ENCODE data around the gene MORF4L1. TPM values are rescaled to one million over a fixed set of nuclear protein-coding genes. Genes with fewer than 3 reads are reported as not detected.
"Not testable (repeated sequence)": the region's sequence is repeated elsewhere in the genome, so short reads cannot be mapped to it uniquely, and the experiment has no call there.

Gene MORF4L1
- total RNA-seq, 4 donors from 2014 or later: 279 to 372 (median 286) TPM

- no peaks in the 10 kb centered on the region for H3K36me3 ChIP-seq
- DNase-seq: peak in 1 of 2 donors; percentile 19
- no peaks in the 10 kb centered on the region for H3K27me3 ChIP-seq
- no peaks in the 10 kb centered on the region for H3K4me1 ChIP-seq
- H3K9me3 ChIP-seq: no peaks in the 10 kb centered on the region
- no peak for TF ChIP-seq POLR2A (IDR thresholded peaks at IDR 0.05)
- TF ChIP-seq, protein P1, sequence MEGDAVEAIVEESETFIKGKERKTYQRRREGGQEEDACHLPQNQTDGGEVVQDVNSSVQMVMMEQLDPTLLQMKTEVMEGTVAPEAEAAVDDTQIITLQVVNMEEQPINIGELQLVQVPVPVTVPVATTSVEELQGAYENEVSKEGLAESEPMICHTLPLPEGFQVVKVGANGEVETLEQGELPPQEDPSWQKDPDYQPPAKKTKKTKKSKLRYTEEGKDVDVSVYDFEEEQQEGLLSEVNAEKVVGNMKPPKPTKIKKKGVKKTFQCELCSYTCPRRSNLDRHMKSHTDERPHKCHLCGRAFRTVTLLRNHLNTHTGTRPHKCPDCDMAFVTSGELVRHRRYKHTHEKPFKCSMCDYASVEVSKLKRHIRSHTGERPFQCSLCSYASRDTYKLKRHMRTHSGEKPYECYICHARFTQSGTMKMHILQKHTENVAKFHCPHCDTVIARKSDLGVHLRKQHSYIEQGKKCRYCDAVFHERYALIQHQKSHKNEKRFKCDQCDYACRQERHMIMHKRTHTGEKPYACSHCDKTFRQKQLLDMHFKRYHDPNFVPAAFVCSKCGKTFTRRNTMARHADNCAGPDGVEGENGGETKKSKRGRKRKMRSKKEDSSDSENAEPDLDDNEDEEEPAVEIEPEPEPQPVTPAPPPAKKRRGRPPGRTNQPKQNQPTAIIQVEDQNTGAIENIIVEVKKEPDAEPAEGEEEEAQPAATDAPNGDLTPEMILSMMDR (IDR thresholded peaks at IDR 0.05 in 4 of 5, conservative IDR thresholded peaks at IDR 0.05 in 1 of 5): no peak
- ATAC-seq: peak in 1 of 2 donors; percentile 21
- H3K27ac ChIP-seq: no peak overlapping the region
- H3K4me3 ChIP-seq: no peak overlapping the region
- in situ Hi-C loops (cut with MboI; ENCODE audit: low sequenced_read_pairs in 4 of 4) (loop anchor here in 1 of 4 donors (25.0 kb wide), 1 partner anchor 349 kb away; no protein-coding TSS in a partner anchor), intact Hi-C loops (cut with DNase I; ENCODE audit: low total_unique reads) (no loop called here)
Measured at GRCh38 chr15:78838489-78838888, 34.2 kb upstream of the MORF4L1 start.

GRCh38 chr15:78839151-78839550 lies 33.5 kb upstream of the MORF4L1 start:
- H3K4me1 ChIP-seq; ATAC-seq; H3K4me3 ChIP-seq; H3K27ac ChIP-seq; H3K9me3 ChIP-seq; H3K36me3 ChIP-seq; intact Hi-C loops (cut with DNase I; ENCODE audit: low total_unique reads); DNase-seq; H3K27me3 ChIP-seq: not testable (repeated sequence)
- in situ Hi-C loops (cut with MboI; ENCODE audit: low sequenced_read_pairs in 4 of 4): loop anchor here in 1 of 4 donors (25.0 kb wide), 1 partner anchor 348 kb away; no protein-coding TSS in a partner anchor

DNA sequence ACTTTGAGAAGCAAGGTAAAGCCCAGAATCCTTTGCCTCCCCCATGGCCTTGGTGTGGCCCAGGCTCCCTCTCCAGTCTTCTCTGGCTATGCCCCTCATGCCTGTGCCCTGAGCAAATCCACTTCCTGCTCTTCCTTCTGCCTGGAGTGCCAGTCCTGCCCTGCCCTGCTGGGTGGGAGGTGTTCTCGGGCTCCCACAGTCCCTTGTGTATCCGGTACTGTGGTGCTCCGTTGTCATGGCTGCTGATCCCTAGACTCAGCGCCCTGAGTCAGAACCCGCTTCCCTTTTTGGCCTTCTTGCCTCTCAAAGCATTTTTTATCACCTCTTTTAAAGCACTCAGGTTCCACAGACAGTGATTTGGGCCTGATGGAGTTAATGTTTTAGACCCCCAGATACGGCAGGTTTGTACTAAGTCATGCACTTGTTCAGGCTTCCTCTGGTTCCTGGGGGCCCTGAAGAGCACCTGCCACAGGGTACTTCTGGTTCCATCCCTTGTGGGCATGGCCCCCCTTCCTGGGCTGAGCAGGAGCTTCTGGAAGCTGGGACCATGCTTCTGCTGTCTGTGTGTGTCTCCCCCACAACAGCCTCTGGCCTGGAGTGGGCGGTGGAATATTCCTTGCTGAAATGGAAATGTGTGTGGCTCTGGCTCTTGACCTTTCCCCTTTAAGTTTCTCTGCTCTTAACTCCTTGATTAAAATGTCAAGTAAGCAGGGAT lies 31.9 kb upstream of the MORF4L1 start:
- TF ChIP-seq, protein P1 (IDR thresholded peaks at IDR 0.05 in 4 of 5, conservative IDR thresholded peaks at IDR 0.05 in 1 of 5): no peak
- TF ChIP-seq POLR2A (IDR thresholded peaks at IDR 0.05): no peak
- Histone ChIP-seq H3K4me1 (no peaks in the 10 kb centered on the region), H3K9me3 (no peaks in the 10 kb centered on the region), H3K27me3 (no peaks in the 10 kb centered on the region), H3K27ac (no peak overlapping the region), H3K36me3 (no peaks in the 10 kb centered on the region), H3K4me3 (no peak overlapping the region)
- DNase-seq (no peak), ATAC-seq (no peak)
- in situ Hi-C loops (cut with MboI; ENCODE audit: low sequenced_read_pairs in 4 of 4): loop anchor here in 1 of 4 donors (25.0 kb wide), 1 partner anchor 346 kb away; no protein-coding TSS in a partner anchor
- intact Hi-C loops (cut with DNase I; ENCODE audit: low total_unique reads): no loop called here

GRCh38 chr15:78841376-78841706 lies 31.3 kb upstream of the MORF4L1 start:
- Histone ChIP-seq H3K9me3 (no peaks in the 10 kb centered on the region), H3K36me3 (no peaks in the 10 kb centered on the region), H3K4me1 (no peaks in the 10 kb centered on the region), H3K4me3 (no peak overlapping the region), H3K27me3 (no peaks in the 10 kb centered on the region), H3K27ac (no peak overlapping the region)
- in situ Hi-C loops (cut with MboI; ENCODE audit: low sequenced_read_pairs in 4 of 4): loop anchor here in 1 of 4 donors (25.0 kb wide), 1 partner anchor 346 kb away; no protein-coding TSS in a partner anchor
- no peak for TF ChIP-seq POLR2A (IDR thresholded peaks at IDR 0.05)
- TF ChIP-seq, protein P1 (IDR thresholded peaks at IDR 0.05 in 4 of 5, conservative IDR thresholded peaks at IDR 0.05 in 1 of 5): no peak
- DNase-seq (no peak), ATAC-seq (no peak)
- intact Hi-C loops (cut with DNase I; ENCODE audit: low total_unique reads): no loop called here

- TF ChIP-seq, protein P1 (IDR thresholded peaks at IDR 0.05 in 4 of 5, conservative IDR thresholded peaks at IDR 0.05 in 1 of 5): no peak
- TF ChIP-seq POLR2A (IDR thresholded peaks at IDR 0.05): no peak
- H3K9me3 ChIP-seq: no peaks in the 10 kb centered on the region
- no peak overlapping the region for H3K27ac ChIP-seq
- no peaks in the 10 kb centered on the region for H3K36me3 ChIP-seq
- no peaks in the 10 kb centered on the region for H3K4me1 ChIP-seq
- no peaks in the 10 kb centered on the region for H3K27me3 ChIP-seq
- H3K4me3 ChIP-seq: no peak overlapping the region
- ATAC-seq (no peak), DNase-seq (no peak)
- in situ Hi-C loops (cut with MboI; ENCODE audit: low sequenced_read_pairs in 4 of 4) (loop anchor here in 1 of 4 donors (25.0 kb wide), 1 partner anchor 345 kb away; no protein-coding TSS in a partner anchor), intact Hi-C loops (cut with DNase I; ENCODE audit: low total_unique reads) (no loop called here)
Measured at GRCh38 chr15:78841891-78842290, 30.8 kb upstream of the MORF4L1 start.

All from gastrocnemius medialis (tissue), 4 donors.